HFFc6 (cell line): ENCODE measurements around the gene BCL2L12. TPM values are rescaled to one million over a fixed set of nuclear protein-coding genes. Genes with fewer than 3 reads are reported as not detected.

ENCODE experiments used
- DNase-seq: peaks from one replicate; pipeline ENCODE4 v3.0.0-alpha.2; 2018
- H3K27ac Mint-ChIP-seq: 2 replicates; pipeline ENCODE4 v1.8.0; 2020; ENCODE audit warnings: mild to moderate bottlenecking, mixed read lengths
- H3K27me3 Mint-ChIP-seq: 2 replicates; pipeline ENCODE4 v1.8.0; 2021; ENCODE audit warnings: mild to moderate bottlenecking, moderate library complexity, mixed read lengths; ENCODE audit not compliant: insufficient read depth
- H3K36me3 Mint-ChIP-seq: 2 replicates; pipeline ENCODE4 v1.8.0; 2021; ENCODE audit warnings: low read depth, mixed read lengths
- H3K4me1 Mint-ChIP-seq: 2 replicates; pipeline ENCODE4 v1.8.0; 2020; ENCODE audit warnings: low read depth, mixed read lengths
- H3K4me3 Mint-ChIP-seq: 2 replicates; pipeline ENCODE4 v1.8.0; 2020; ENCODE audit warnings: mild to moderate bottlenecking, moderate library complexity, mixed read lengths
- H3K9me3 Mint-ChIP-seq: 2 replicates; pipeline ENCODE4 v1.8.0; 2020; ENCODE audit warnings: mild to moderate bottlenecking, mixed read lengths
- total RNA-seq, 6 experiments: library from RNA; stranded (reverse); fragmentation: NEBNext Ultra II Directional; extraction: Animal tissue kit (Norgen Biotek cat#: 25700); gene quantifications; 2 replicates in 1 of 6; 3 replicates in 5 of 6; pipeline ENCODE4 v1.2.3, GENCODE V29; 2021
- TF ChIP-seq, protein P1 (sequence below): fragments of 200-600 bp; sonication (generic); IDR thresholded peaks from 2 replicates; pipeline ENCODE4 v1.5.0; 2021; ENCODE audit warnings: antibody characterized with exemption, mild to moderate bottlenecking

Gene BCL2L12
- total RNA-seq, 6 experiments from 2014 or later = 23.9 to 34.2 (median 33.4) TPM

DNA sequence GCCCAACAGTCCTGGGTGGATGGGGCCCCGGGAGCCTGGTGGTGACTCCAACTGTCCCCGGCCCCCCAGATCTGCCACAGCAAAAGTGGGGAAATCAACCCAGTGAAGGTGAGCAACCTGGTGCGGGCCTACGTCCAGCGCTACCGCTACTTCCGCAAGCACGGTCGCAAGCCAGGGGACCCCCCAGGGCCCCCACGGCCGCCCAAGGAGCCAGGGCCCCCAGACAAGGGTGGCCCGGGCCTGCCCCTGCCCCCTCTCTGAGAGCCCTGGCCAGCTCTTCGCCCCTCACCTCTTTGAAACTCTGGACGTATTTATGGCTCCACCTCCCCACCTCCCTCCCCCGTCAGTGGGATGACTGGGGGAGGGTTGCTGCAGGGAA lies 7.6 kb upstream of the BCL2L12 start:
- peaks cover 18% of the 10 kb centered on the region for H3K36me3 Mint-ChIP-seq
- TF ChIP-seq, protein P1, sequence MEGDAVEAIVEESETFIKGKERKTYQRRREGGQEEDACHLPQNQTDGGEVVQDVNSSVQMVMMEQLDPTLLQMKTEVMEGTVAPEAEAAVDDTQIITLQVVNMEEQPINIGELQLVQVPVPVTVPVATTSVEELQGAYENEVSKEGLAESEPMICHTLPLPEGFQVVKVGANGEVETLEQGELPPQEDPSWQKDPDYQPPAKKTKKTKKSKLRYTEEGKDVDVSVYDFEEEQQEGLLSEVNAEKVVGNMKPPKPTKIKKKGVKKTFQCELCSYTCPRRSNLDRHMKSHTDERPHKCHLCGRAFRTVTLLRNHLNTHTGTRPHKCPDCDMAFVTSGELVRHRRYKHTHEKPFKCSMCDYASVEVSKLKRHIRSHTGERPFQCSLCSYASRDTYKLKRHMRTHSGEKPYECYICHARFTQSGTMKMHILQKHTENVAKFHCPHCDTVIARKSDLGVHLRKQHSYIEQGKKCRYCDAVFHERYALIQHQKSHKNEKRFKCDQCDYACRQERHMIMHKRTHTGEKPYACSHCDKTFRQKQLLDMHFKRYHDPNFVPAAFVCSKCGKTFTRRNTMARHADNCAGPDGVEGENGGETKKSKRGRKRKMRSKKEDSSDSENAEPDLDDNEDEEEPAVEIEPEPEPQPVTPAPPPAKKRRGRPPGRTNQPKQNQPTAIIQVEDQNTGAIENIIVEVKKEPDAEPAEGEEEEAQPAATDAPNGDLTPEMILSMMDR = no peak

DNA sequence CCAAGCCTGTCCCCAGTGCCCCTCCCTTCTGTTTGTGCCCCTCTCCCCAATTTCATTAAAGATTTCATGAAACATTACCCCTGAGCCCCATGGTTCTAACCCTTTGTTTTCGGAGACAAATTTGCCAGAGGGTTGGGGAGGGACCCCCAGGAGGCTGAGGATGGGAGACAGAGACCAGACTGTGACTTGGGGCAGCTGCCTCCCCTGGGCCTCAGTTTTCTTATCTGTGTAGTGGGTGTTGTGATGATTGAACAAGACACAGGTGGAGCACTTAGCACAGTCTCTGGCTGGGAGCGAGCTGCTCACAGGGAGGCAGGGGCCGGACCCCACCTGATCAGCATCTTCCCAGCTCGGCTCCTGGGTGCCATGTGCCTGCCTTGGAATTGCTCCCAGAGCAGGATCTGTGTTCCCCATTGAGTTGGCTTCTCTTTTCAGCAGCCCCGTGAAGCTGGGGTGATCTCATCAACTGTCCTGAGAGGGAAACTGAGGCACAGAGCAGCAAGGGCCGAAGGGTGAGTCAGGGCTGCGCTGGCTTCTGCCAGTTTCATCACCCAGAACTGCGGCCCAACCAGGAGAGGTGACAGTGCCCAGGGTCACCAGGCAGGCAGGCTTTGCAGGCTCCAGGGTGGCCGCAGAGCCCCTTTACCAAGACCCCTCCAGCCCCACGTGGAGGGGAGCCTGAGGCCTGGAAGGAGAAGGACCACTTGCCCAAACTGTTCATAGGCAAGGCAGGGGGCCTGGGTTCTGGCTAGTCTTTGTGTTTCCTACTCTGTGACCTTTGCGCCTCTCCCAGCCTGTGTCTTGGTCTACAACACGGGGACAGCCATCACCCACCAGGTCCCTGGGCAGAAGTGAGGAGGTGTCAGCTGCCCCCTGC lies 6.9 kb upstream of the BCL2L12 start:
- Mint-ChIP-seq H3K36me3 (peaks cover 18% of the 10 kb centered on the region), H3K27me3 (peaks cover 5% of the 10 kb centered on the region), H3K4me1 (peaks cover 1% of the 10 kb centered on the region), H3K27ac (no peak overlapping the region), H3K4me3 (no peak overlapping the region), H3K9me3 (no peaks in the 10 kb centered on the region)
- DNase-seq = no peak
- TF ChIP-seq, protein P1 = no peak

More for the DNA sequence above, 7.6 kb upstream of the BCL2L12 start:
- Mint-ChIP-seq H3K27ac (no peak overlapping the region), H3K9me3 (no peaks in the 10 kb centered on the region), H3K27me3 (peaks cover 5% of the 10 kb centered on the region), H3K4me1 (no peaks in the 10 kb centered on the region), H3K4me3 (no peak overlapping the region)
- no peak for DNase-seq

DNA sequence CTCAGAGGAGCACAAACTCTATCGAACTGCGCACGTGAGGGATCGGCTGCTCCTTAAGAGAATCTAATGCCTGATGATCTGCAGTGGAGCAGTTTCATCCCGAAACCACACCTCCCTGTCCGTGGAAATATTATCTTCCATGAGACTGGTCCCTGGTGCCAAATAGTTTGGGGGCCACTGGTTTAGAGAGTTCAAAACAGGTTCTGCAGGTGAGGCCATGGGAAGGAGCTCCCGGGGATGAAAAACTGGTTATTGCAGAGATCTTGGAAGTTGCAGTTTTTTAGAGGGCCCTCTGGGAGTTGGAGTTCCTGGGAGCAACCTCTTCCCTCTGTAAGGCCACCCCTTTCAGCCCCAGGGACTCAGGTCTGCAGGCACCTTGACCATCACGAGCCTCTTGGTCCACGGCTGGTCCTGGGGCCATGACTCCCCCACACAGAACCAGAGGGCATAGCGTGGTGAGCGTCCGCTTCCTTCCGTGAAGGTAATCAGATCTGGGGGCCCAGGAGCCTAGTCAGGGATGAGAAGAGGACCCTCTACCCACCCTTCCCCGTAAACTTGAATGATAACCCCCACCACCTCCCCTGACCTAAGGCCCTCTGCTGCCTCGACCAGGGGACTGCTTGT lies 5.3 kb upstream of the BCL2L12 start:
- H3K9me3 Mint-ChIP-seq = no peaks in the 10 kb centered on the region
- H3K27me3 Mint-ChIP-seq = peaks cover 8% of the 10 kb centered on the region
- peaks cover 8% of the 10 kb centered on the region for H3K4me1 Mint-ChIP-seq
- H3K4me3 Mint-ChIP-seq = no peak overlapping the region
- DNase-seq = no peak
- TF ChIP-seq, protein P1 = no peak
- peaks cover 12% of the 10 kb centered on the region; the same call in 1 of the 2 replicates for H3K36me3 Mint-ChIP-seq
- no peak overlapping the region; the same call in 1 of the 2 replicates for H3K27ac Mint-ChIP-seq

DNA sequence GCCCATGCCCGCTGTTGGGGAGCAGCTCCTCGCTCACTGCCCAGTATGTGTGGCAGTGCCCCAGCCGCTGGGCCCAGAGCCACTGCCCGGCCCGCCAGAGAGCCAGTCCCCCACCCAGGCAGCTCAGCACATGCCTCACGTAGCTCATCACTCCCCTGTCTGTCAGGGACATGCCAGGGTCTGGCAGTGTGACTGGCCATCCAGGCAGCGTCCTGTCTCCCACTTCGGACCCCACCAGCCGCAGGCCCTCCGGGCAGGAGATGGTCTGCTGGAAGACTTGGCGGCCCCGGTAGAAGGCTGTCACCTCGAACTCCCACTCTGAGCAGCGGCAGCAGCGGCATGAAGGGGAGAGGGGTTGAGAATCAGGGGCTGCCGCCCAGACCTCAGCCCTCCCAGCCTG lies 3.7 kb upstream of the BCL2L12 start:
- Mint-ChIP-seq H3K27ac (no peak overlapping the region), H3K27me3 (peaks cover 11% of the 10 kb centered on the region), H3K4me3 (no peak overlapping the region), H3K36me3 (peaks cover 12% of the 10 kb centered on the region; the same call in 1 of the 2 replicates), H3K4me1 (peaks cover 16% of the 10 kb centered on the region), H3K9me3 (no peaks in the 10 kb centered on the region)
- TF ChIP-seq, protein P1 = no peak
- no peak for DNase-seq

DNA sequence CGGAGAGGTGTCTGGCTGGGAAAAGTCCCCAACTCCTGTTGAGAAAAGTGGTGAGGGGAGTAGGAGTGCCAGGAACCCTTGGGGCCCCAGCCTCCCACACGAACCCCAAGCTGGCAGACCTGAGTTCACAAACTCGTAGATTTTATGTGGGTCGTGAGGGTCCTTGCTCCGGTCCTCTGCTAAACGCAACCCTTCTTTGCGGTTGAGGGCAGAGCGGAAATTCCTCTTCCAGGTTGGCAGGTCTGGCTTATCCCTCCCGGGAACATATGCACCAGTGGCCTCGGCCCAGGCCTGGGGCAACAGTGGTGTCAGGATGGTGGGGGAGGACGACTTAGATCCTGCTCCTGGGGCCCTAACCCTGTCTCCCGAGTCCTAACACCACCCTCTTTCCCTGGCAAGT lies 2.5 kb upstream of the BCL2L12 start:
- Mint-ChIP-seq H3K27me3 (peaks cover 11% of the 10 kb centered on the region), H3K4me1 (peaks cover 22% of the 10 kb centered on the region), H3K27ac (peak overlapping the region; percentile 85; the same call in 1 of the 2 replicates), H3K9me3 (no peaks in the 10 kb centered on the region), H3K4me3 (no peak overlapping the region; the same call in 1 of the 2 replicates), H3K36me3 (peaks cover 7% of the 10 kb centered on the region; the same call in 1 of the 2 replicates)
- DNase-seq = no peak
- TF ChIP-seq, protein P1 = no peak
